Chondrocyte (in vitro differentiated cells): ENCODE measurements around the gene AGBL1. TPM values are rescaled to one million over a fixed set of nuclear protein-coding genes. Genes with fewer than 3 reads are reported as not detected.

Source experiments
- DNase-seq: peaks from one replicate; pipeline ENCODE4 v3.0.0; 2021; ENCODE audit warnings: mixed read lengths, low spot score
- H3K27ac Mint-ChIP-seq: one replicate; pipeline ENCODE4 v1.8.0; 2021; ENCODE audit warnings: mild to moderate bottlenecking, moderate library complexity, mixed read lengths; ENCODE audit not compliant: unreplicated experiment
- H3K27me3 Mint-ChIP-seq: 2 replicates; pipeline ENCODE4 v1.8.0; 2021; ENCODE audit warnings: low read depth, mixed read lengths
- H3K36me3 Mint-ChIP-seq: 2 replicates; pipeline ENCODE4 v1.8.0; 2021; ENCODE audit warnings: low read depth, mixed read lengths
- H3K4me1 Mint-ChIP-seq: 2 replicates; pipeline ENCODE4 v1.8.0; 2021; ENCODE audit warnings: low read depth, mild to moderate bottlenecking, mixed read lengths
- H3K4me3 Mint-ChIP-seq: one replicate; pipeline ENCODE4 v1.8.0; 2021; ENCODE audit warnings: mild to moderate bottlenecking, moderate library complexity, mixed read lengths; ENCODE audit not compliant: unreplicated experiment
- H3K9me3 Mint-ChIP-seq: 2 replicates; pipeline ENCODE4 v1.8.0; 2021; ENCODE audit warnings: low read depth, mixed read lengths
- total RNA-seq: library from RNA; stranded (reverse); gene quantifications from 3 replicates; pipeline ENCODE4 v1.2.1, GENCODE V29; 2021
- TF ChIP-seq, protein P1 (sequence below): fragments of 200-600 bp; sonication (generic); IDR thresholded peaks from 2 replicates; pipeline ENCODE4 v1.5.0; 2021; ENCODE audit warnings: antibody characterized with exemption, mild to moderate bottlenecking, moderate library complexity

AGBL1 gene
- total RNA-seq, 1 donor from 2014 or later = not detected

DNA sequence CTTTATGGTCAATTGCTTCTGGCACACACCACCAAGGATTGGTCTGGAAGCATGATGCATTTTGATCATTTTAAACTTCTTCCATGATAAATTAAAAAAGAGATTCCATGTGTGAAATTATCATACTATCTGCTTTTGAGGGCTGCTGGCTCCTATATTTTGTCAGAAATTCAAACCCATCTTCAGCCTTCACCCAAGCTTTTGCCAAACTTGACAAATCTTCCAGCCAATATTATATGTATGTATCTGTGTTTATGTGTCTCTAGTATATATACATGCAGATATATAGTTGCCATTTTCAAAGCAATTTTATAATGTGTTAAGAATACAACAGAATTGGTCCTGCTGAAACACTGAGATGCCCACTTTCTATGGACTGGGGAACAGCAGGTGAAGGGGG, 275.7 kb downstream of the AGBL1 start:
- H3K9me3 Mint-ChIP-seq = peaks cover 16% of the 10 kb centered on the region
- no peaks in the 10 kb centered on the region for H3K27me3 Mint-ChIP-seq
- no peak overlapping the region for H3K4me3 Mint-ChIP-seq
- TF ChIP-seq, protein P1, sequence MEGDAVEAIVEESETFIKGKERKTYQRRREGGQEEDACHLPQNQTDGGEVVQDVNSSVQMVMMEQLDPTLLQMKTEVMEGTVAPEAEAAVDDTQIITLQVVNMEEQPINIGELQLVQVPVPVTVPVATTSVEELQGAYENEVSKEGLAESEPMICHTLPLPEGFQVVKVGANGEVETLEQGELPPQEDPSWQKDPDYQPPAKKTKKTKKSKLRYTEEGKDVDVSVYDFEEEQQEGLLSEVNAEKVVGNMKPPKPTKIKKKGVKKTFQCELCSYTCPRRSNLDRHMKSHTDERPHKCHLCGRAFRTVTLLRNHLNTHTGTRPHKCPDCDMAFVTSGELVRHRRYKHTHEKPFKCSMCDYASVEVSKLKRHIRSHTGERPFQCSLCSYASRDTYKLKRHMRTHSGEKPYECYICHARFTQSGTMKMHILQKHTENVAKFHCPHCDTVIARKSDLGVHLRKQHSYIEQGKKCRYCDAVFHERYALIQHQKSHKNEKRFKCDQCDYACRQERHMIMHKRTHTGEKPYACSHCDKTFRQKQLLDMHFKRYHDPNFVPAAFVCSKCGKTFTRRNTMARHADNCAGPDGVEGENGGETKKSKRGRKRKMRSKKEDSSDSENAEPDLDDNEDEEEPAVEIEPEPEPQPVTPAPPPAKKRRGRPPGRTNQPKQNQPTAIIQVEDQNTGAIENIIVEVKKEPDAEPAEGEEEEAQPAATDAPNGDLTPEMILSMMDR = no peak
- H3K27ac Mint-ChIP-seq = no peak overlapping the region
- no peaks in the 10 kb centered on the region for H3K4me1 Mint-ChIP-seq
- DNase-seq = no peak
- H3K36me3 Mint-ChIP-seq = no peaks in the 10 kb centered on the region

DNA sequence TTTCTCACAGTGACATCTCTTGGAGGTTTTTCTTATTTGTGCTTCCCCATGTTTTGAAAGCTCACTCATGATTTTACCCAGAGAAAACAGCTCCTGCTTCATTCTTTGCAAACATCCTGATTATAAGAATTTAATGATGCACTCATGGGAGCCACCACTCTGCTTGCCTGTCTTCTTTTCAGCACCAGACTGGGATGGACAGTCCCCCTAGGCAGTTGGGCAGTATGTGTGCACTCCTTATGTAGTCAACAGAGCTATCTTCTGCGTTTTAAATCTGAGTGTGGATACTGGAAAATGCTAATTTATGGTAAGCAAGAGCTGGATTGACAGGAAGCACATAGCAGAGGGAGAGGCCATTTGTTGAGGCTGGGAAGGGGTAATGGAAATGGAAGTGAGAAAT, 276.1 kb downstream of the AGBL1 start:
- TF ChIP-seq, protein P1 = no peak
- Mint-ChIP-seq H3K27ac (no peak overlapping the region), H3K4me1 (no peaks in the 10 kb centered on the region), H3K36me3 (no peaks in the 10 kb centered on the region), H3K27me3 (no peaks in the 10 kb centered on the region), H3K9me3 (peaks cover 19% of the 10 kb centered on the region), H3K4me3 (no peak overlapping the region)
- no peak for DNase-seq

DNA sequence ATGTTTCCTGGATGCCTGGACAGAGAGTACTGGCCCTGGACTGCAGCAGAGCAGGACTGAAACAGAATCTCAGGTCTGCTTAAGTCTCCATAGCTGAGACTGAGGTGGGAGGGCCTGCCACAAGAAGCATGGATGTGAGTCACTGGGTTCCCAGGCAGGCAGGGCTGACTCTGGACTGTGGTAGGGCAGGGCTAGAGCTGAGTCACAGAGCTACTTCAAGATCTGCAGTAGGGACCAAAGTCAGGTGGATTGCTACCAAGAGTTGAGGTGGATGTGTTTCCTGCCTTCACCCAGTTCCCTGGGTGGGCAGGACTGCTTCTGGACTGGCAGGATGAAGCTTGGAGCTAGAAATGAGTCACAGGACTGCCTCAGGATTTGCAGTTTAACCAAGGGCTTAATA, 282.9 kb downstream of the AGBL1 start:
- peaks cover 41% of the 10 kb centered on the region for H3K9me3 Mint-ChIP-seq
- TF ChIP-seq, protein P1 = no peak

DNA sequence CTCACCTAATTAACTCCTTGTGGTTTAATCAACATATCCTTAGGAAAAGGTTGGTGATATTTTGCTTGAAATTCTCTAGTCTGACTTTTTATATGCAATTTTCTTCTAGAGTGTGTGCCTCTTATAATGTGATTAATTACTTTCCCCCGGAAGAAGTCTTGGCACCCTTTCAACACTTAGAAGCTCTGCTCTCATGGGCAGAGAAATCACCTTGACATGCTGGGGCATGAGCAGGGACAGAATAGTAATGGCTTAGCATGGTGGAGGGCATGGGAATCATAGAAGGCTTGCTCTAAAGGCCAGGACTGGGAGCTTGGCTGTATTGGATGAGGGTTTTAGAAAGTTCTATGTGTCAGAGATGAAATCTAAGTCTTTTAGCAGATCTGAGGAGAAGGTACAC, 293.5 kb downstream of the AGBL1 start:
- TF ChIP-seq, protein P1 = no peak
- no peak for DNase-seq
- Mint-ChIP-seq H3K4me3 (no peak overlapping the region), H3K27me3 (no peaks in the 10 kb centered on the region), H3K4me1 (no peaks in the 10 kb centered on the region), H3K27ac (no peak overlapping the region), H3K9me3 (peaks cover 28% of the 10 kb centered on the region), H3K36me3 (no peaks in the 10 kb centered on the region)

More for the DNA sequence above, 282.9 kb downstream of the AGBL1 start:
- DNase-seq = no peak
- Mint-ChIP-seq H3K27ac (no peak overlapping the region), H3K4me1 (no peaks in the 10 kb centered on the region), H3K4me3 (no peak overlapping the region), H3K36me3 (no peaks in the 10 kb centered on the region), H3K27me3 (no peaks in the 10 kb centered on the region)

DNA sequence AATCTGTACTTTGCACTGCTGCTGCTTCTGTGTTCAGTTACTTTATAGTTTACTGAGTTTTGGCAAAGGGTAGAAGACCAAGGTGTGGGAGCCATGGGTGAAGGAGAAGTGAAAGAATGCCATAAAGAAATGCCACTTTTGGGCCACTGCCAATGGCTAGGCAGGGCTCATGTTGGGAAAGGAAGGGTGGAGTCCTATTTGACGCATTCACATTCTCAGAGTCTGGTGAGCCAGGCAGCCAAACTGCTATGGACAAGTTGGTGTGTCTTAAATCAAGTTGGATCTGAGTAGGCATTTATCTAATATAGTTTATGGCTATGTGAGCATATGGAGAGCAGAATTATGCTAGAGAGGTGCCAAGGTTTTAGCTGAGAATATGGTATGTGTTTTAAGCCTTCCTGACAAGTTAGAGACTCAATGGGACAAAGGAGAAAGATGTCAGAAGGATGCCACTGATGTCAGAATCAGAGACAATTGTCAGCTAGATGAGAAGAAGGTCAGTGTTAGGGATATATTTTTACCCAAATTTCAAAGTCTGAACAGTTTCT, 296.1 kb downstream of the AGBL1 start:
- DNase-seq = no peak
- peaks cover 15% of the 10 kb centered on the region for H3K9me3 Mint-ChIP-seq
- no peaks in the 10 kb centered on the region for H3K4me1 Mint-ChIP-seq
- no peaks in the 10 kb centered on the region for H3K36me3 Mint-ChIP-seq
- H3K27ac Mint-ChIP-seq = no peak overlapping the region
- H3K4me3 Mint-ChIP-seq = no peak overlapping the region
- TF ChIP-seq, protein P1 = no peak
- no peaks in the 10 kb centered on the region for H3K27me3 Mint-ChIP-seq
